Measurements from ENCODE around the gene CACNA1G. TPM values are rescaled to one million over a fixed set of nuclear protein-coding genes. Genes with fewer than 3 reads are reported as not detected.
A peak's percentile ranks its signal among the peaks of the same experiment; 100 is the strongest.

The CACNA1G gene
- total and polyA plus RNA-seq, 2 donors (not counting 1 experiment from before 2014, with no cell fraction given): 0.08 to 0.99 TPM

DNA sequence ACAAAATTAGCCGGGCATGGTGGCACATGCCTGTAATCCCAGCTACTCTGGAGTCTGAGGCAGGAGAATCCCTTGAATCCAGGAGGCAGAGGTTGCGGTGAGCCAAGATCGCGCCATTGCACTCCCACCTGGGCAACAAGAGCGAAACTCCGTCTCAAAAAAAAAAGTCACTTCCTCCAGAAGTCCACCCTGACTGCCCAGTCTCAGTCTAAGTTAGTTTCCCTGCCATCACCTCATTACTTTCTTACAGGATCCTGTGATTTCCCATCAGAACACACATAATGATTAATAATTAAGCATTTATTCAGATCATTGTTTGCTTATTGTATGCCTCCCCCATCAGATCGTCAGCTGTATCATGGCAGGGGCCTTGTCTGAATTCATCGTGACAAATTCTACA, 105.8 kb downstream of the CACNA1G start:
- Histone ChIP-seq H3K27ac (ENCODE audit: insufficient read depth, low read length) (no peak overlapping the region), H3K4me1 (ENCODE audit: control insufficient read depth, extremely low read depth, insufficient read depth, low read length) (peaks cover 26% of the 10 kb centered on the region), H3K4me2 (ENCODE audit: extremely low read depth, insufficient read depth, low read length) (no peak overlapping the region), H3K36me3 (ENCODE audit: control insufficient read depth, insufficient read depth, low read length) (no peaks in the 10 kb centered on the region), H4K20me1 (ENCODE audit: control insufficient read depth, extremely low read depth, insufficient read depth, low read length) (no peaks in the 10 kb centered on the region), H3K9me3 (ENCODE audit: control insufficient read depth, insufficient read depth, low read depth, low read length) (no peaks in the 10 kb centered on the region), H3K4me3 (replicated peaks in 1 of 4; ENCODE audit: control extremely low read depth in 1 of 4, insufficient read depth in 1 of 4, low read depth in 3 of 4, low read length in 4 of 4) (no peak overlapping the region), H2AFZ (ENCODE audit: low read length) (no peak overlapping the region), H3K79me2 (ENCODE audit: control insufficient read depth, insufficient read depth, low read length) (no peaks in the 10 kb centered on the region), H3K27me3 (ENCODE audit: control insufficient read depth, insufficient read depth, low read length) (no peaks in the 10 kb centered on the region), H3K9ac (ENCODE audit: insufficient read depth, low read length) (no peak overlapping the region)
- TF ChIP-seq, protein P1, sequence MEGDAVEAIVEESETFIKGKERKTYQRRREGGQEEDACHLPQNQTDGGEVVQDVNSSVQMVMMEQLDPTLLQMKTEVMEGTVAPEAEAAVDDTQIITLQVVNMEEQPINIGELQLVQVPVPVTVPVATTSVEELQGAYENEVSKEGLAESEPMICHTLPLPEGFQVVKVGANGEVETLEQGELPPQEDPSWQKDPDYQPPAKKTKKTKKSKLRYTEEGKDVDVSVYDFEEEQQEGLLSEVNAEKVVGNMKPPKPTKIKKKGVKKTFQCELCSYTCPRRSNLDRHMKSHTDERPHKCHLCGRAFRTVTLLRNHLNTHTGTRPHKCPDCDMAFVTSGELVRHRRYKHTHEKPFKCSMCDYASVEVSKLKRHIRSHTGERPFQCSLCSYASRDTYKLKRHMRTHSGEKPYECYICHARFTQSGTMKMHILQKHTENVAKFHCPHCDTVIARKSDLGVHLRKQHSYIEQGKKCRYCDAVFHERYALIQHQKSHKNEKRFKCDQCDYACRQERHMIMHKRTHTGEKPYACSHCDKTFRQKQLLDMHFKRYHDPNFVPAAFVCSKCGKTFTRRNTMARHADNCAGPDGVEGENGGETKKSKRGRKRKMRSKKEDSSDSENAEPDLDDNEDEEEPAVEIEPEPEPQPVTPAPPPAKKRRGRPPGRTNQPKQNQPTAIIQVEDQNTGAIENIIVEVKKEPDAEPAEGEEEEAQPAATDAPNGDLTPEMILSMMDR (conservative IDR thresholded peaks at IDR 0.05 in 1 of 2, IDR thresholded peaks at IDR 0.05 in 1 of 2; ENCODE audit: low read depth in 1 of 2, low read length in 2 of 2): no peak
- no peak for TF ChIP-seq EZH2 (IDR thresholded peaks at IDR 0.05; ENCODE audit: low read length, missing control alignments)
- no peak for DNase-seq (ENCODE audit: low read depth in 2 of 2)

DNA sequence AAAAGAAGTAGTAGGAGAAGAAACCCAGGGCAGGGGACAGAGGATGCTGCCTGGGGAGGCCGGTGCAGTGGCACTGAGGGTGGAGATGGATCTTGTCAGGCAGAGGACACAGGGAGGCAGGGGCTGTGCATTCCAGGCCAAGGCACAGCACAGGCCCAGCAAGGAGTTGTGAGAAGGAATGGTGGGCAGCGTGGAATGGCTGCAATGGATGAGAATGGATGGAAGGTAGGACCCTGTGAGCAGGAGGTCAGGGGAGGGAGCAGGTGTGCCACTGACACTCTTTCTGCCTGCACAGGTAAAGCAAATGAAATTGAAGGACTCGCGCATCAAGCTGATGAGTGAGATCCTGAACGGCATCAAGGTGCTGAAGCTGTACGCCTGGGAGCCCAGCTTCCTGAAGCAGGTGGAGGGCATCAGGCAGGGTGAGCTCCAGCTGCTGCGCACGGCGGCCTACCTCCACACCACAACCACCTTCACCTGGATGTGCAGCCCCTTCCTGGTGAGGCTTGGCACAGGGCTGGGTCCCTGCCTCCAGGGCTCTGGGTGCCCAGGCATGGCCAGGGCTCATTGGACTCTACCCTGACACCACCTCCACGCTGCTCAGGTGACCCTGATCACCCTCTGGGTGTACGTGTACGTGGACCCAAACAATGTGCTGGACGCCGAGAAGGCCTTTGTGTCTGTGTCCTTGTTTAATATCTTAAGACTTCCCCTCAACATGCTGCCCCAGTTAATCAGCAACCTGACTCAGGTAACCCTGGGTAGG, 106.9 kb downstream of the CACNA1G start:
- Histone ChIP-seq H3K27ac (ENCODE audit: insufficient read depth, low read length) (no peak overlapping the region), H3K79me2 (ENCODE audit: control insufficient read depth, insufficient read depth, low read length) (no peaks in the 10 kb centered on the region), H3K4me2 (ENCODE audit: extremely low read depth, insufficient read depth, low read length) (no peak overlapping the region), H2AFZ (ENCODE audit: low read length) (no peak overlapping the region), H3K9me3 (ENCODE audit: control insufficient read depth, insufficient read depth, low read depth, low read length) (no peaks in the 10 kb centered on the region), H3K36me3 (ENCODE audit: control insufficient read depth, insufficient read depth, low read length) (no peaks in the 10 kb centered on the region), H4K20me1 (ENCODE audit: control insufficient read depth, extremely low read depth, insufficient read depth, low read length) (no peaks in the 10 kb centered on the region), H3K4me3 (replicated peaks in 1 of 4; ENCODE audit: control extremely low read depth in 1 of 4, insufficient read depth in 1 of 4, low read depth in 3 of 4, low read length in 4 of 4) (no peak overlapping the region), H3K27me3 (ENCODE audit: control insufficient read depth, insufficient read depth, low read length) (no peaks in the 10 kb centered on the region), H3K4me1 (ENCODE audit: control insufficient read depth, extremely low read depth, insufficient read depth, low read length) (peaks cover 15% of the 10 kb centered on the region), H3K9ac (ENCODE audit: insufficient read depth, low read length) (no peak overlapping the region)
- TF ChIP-seq, protein P1 (conservative IDR thresholded peaks at IDR 0.05 in 1 of 2, IDR thresholded peaks at IDR 0.05 in 1 of 2; ENCODE audit: low read depth in 1 of 2, low read length in 2 of 2): no peak
- TF ChIP-seq EZH2 (IDR thresholded peaks at IDR 0.05; ENCODE audit: low read length, missing control alignments): no peak
- no peak for DNase-seq (ENCODE audit: low read depth in 2 of 2)

DNA sequence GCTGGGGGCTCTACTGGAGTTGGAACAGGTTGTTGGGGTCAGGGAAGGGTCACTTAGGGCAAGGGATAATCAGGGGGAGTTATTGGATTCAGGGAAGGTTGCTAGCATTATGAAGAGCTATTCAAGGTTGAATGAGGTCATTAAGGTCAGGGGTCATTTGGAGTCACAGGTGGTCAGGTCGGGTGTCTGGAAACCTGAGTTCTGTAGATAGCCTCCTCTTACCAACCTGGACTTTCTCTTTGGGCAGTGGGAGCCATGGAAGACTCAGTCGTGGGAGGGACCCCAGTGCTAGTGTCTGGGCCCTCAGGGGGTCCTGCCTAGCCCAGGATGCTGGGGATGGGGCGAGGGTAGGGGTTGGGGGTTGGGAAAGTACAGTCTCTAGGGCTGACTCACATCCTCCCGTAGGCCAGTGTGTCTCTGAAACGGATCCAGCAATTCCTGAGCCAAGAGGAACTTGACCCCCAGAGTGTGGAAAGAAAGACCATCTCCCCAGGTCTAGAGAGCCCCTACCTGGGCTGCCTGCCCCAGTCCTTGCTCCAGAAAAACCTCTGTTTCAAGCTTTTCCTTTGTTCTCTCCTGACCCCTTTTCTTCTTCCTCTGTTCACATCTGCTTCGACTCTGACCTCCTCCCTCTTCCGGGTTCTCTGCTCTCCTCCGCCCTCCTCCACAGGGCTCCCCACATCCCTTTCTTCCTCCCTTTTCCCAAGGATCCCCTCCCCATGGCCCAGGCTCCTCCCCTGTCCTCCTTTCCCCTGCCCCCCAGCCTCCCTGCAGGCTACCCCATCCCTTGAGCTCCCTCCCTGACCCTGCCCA, 107.7 kb downstream of the CACNA1G start:
- peak; percentile 36 to 57 for DNase-seq (ENCODE audit: low read depth in 2 of 2)
- Histone ChIP-seq H4K20me1 (ENCODE audit: control insufficient read depth, extremely low read depth, insufficient read depth, low read length) (no peaks in the 10 kb centered on the region), H3K9ac (ENCODE audit: insufficient read depth, low read length) (no peak overlapping the region), H3K36me3 (ENCODE audit: control insufficient read depth, insufficient read depth, low read length) (no peaks in the 10 kb centered on the region), H3K4me2 (ENCODE audit: extremely low read depth, insufficient read depth, low read length) (no peak overlapping the region), H3K27me3 (ENCODE audit: control insufficient read depth, insufficient read depth, low read length) (no peaks in the 10 kb centered on the region), H2AFZ (ENCODE audit: low read length) (no peak overlapping the region), H3K27ac (ENCODE audit: insufficient read depth, low read length) (no peak overlapping the region), H3K4me3 (replicated peaks in 1 of 4; ENCODE audit: control extremely low read depth in 1 of 4, insufficient read depth in 1 of 4, low read depth in 3 of 4, low read length in 4 of 4) (no peak overlapping the region), H3K9me3 (ENCODE audit: control insufficient read depth, insufficient read depth, low read depth, low read length) (no peaks in the 10 kb centered on the region), H3K4me1 (ENCODE audit: control insufficient read depth, extremely low read depth, insufficient read depth, low read length) (peaks cover 13% of the 10 kb centered on the region), H3K79me2 (ENCODE audit: control insufficient read depth, insufficient read depth, low read length) (no peaks in the 10 kb centered on the region)
- TF ChIP-seq, protein P1 (conservative IDR thresholded peaks at IDR 0.05 in 1 of 2, IDR thresholded peaks at IDR 0.05 in 1 of 2; ENCODE audit: low read depth in 1 of 2, low read length in 2 of 2): no peak
- no peak for TF ChIP-seq EZH2 (IDR thresholded peaks at IDR 0.05; ENCODE audit: low read length, missing control alignments)

Measured in fibroblast of lung (primary cell).